SHP77 (cell line): ENCODE data around the gene PPARA.

Experiments used
- DNase-seq, 2 experiments: peaks; one replicate each; lab custom pipeline; 2025; lab: John Stamatoyannopoulos, UW

Gene PPARA

GRCh38 chr22:46150034-46150654, at the start of gene PPARA:
TSS of gene PPARA (plus strand) at chr22:46150526. CDS start at chr22:46198384, 47,858 bp downstream.
- DNase-seq, result peak; percentile 72 to 86

GRCh38 chr22:46102159-46102558, 48.2 kb upstream of the PPARA start:
- no peak for DNase-seq

GRCh38 chr22:46102752-46103151, 47.6 kb upstream of the PPARA start:
- DNase-seq, result no peak

GRCh38 chr22:46103181-46103580, 47.1 kb upstream of the PPARA start:
- DNase-seq, result no peak

- no peak for DNase-seq
Measured at GRCh38 chr22:46103664-46104063, 46.7 kb upstream of the PPARA start.

- no peak for DNase-seq
Measured at GRCh38 chr22:46104170-46104880, 46.0 kb upstream of the PPARA start.

- no peak for DNase-seq
Measured at GRCh38 chr22:46104881-46105493, 45.3 kb upstream of the PPARA start.

GRCh38 chr22:46105494-46106278, 44.6 kb upstream of the PPARA start:
- DNase-seq, result no peak

GRCh38 chr22:46106279-46107022, 43.9 kb upstream of the PPARA start:
- DNase-seq, result peak in 1 of 2 experiments; percentile 30

- DNase-seq, result peak; percentile 64 to 92
Measured at GRCh38 chr22:46107089-46107664, 43.1 kb upstream of the PPARA start.

GRCh38 chr22:46107753-46108563, 42.4 kb upstream of the PPARA start:
- DNase-seq, result peak in 1 of 2 experiments; percentile 31

GRCh38 chr22:46108564-46109473, 41.5 kb upstream of the PPARA start:
- DNase-seq, result no peak

GRCh38 chr22:46109474-46110003, 40.8 kb upstream of the PPARA start:
- no peak for DNase-seq

- DNase-seq, result no peak
Measured at GRCh38 chr22:46110215-46110614, 40.1 kb upstream of the PPARA start.

- DNase-seq, result no peak
Measured at GRCh38 chr22:46111645-46112306, 38.5 kb upstream of the PPARA start.

- no peak for DNase-seq
Measured at GRCh38 chr22:46112405-46112804, 37.9 kb upstream of the PPARA start.

- no peak for DNase-seq
Measured at GRCh38 chr22:46113110-46113909, 37.0 kb upstream of the PPARA start.
